ENCODE data around the gene KMT2D.

Gene KMT2D

GRCh38 chr12:49049566-49050224 is 10.9 kb downstream of the KMT2D start:
- peak; percentile 75 for DNase-seq (ENCODE audit: low read depth)
- no peak overlapping the region for H3K4me3 ChIP-seq (ENCODE audit: control insufficient read depth, low read depth, low read length)
- no peak for TF ChIP-seq CTCF (conservative IDR thresholded peaks at IDR 0.05; ENCODE audit: control insufficient read depth, insufficient read depth, low read depth, low read length)

GRCh38 chr12:49048953-49049352 is 11.6 kb downstream of the KMT2D start:
- no peak overlapping the region for H3K4me3 ChIP-seq (ENCODE audit: control insufficient read depth, low read depth, low read length)
- no peak for TF ChIP-seq CTCF (conservative IDR thresholded peaks at IDR 0.05; ENCODE audit: control insufficient read depth, insufficient read depth, low read depth, low read length)
- no peak for DNase-seq (ENCODE audit: low read depth)

GRCh38 chr12:49046129-49046895 is 14.3 kb downstream of the KMT2D start:
- no peak overlapping the region for H3K4me3 ChIP-seq (ENCODE audit: control insufficient read depth, low read depth, low read length)
- no peak for TF ChIP-seq CTCF (conservative IDR thresholded peaks at IDR 0.05; ENCODE audit: control insufficient read depth, insufficient read depth, low read depth, low read length)
- no peak for DNase-seq (ENCODE audit: low read depth)

- no peak for DNase-seq (ENCODE audit: low read depth)
- H3K4me3 ChIP-seq (ENCODE audit: control insufficient read depth, low read depth, low read length) = no peak overlapping the region
- no peak for TF ChIP-seq CTCF (conservative IDR thresholded peaks at IDR 0.05; ENCODE audit: control insufficient read depth, insufficient read depth, low read depth, low read length)
Measured at GRCh38 chr12:49044660-49045059, 15.9 kb downstream of the KMT2D start.

- DNase-seq (ENCODE audit: low read depth) = peak; percentile 46
- no peak overlapping the region for H3K4me3 ChIP-seq (ENCODE audit: control insufficient read depth, low read depth, low read length)
- TF ChIP-seq CTCF (conservative IDR thresholded peaks at IDR 0.05; ENCODE audit: control insufficient read depth, insufficient read depth, low read depth, low read length) = peak; percentile 52
Measured at GRCh38 chr12:49043856-49044258, 16.7 kb downstream of the KMT2D start.

- no peak for DNase-seq (ENCODE audit: low read depth)
- TF ChIP-seq CTCF (conservative IDR thresholded peaks at IDR 0.05; ENCODE audit: control insufficient read depth, insufficient read depth, low read depth, low read length) = no peak
- H3K4me3 ChIP-seq (ENCODE audit: control insufficient read depth, low read depth, low read length) = no peak overlapping the region
Measured at GRCh38 chr12:49043241-49043640, 17.4 kb downstream of the KMT2D start.

Measured in fibroblast of mammary gland (primary cell).